Stromal cell of bone marrow (primary cell): ENCODE data around the gene SPRING1.
A peak's percentile ranks its signal among the peaks of the same experiment; 100 is the strongest.
"Not testable (repeated sequence)": the region's sequence is repeated elsewhere in the genome, so short reads cannot be mapped to it uniquely, and the experiment has no call there.

ENCODE experiments used
- DNase-seq: peaks from one replicate; pipeline ENCODE4 v3.0.0-alpha.2; 2012; ENCODE audit warnings: low read depth

The SPRING1 gene

GRCh38 chr12:116737774-116738657 lies at the start of gene SPRING1, which contains the start of gene RNFT2:
SPRING1 (minus strand) TSS chr12:116738069; CDS start chr12:116737900, 169 bp downstream.
RNFT2 (plus strand) TSS chr12:116738315; CDS start chr12:116740498, 2,183 bp downstream.
- DNase-seq = peak; percentile 99

- no peak for DNase-seq
Observed at GRCh38 chr12:116784238-116784612, 46.4 kb upstream of the SPRING1 start.

- no peak for DNase-seq
Observed at GRCh38 chr12:116783525-116784237, 45.8 kb upstream of the SPRING1 start.

- DNase-seq = no peak
Observed at GRCh38 chr12:116780942-116781341, 43.1 kb upstream of the SPRING1 start.

GRCh38 chr12:116779597-116779996 lies 41.7 kb upstream of the SPRING1 start:
- DNase-seq = no peak

- DNase-seq = no peak
Observed at GRCh38 chr12:116777245-116777644, 39.4 kb upstream of the SPRING1 start.

GRCh38 chr12:116774020-116774419 lies 36.2 kb upstream of the SPRING1 start:
- DNase-seq = no peak

- no peak for DNase-seq
Observed at GRCh38 chr12:116773276-116773731, 35.4 kb upstream of the SPRING1 start.

- no peak for DNase-seq
Observed at GRCh38 chr12:116771651-116772050, 33.8 kb upstream of the SPRING1 start.

GRCh38 chr12:116766746-116767145 lies 28.9 kb upstream of the SPRING1 start:
- no peak for DNase-seq

- no peak for DNase-seq
Observed at GRCh38 chr12:116766285-116766684, 28.4 kb upstream of the SPRING1 start.

- no peak for DNase-seq
Observed at GRCh38 chr12:116765271-116765670, 27.4 kb upstream of the SPRING1 start.

GRCh38 chr12:116761499-116761898 lies 23.6 kb upstream of the SPRING1 start:
- no peak for DNase-seq

GRCh38 chr12:116760622-116761020 lies 22.8 kb upstream of the SPRING1 start:
- no peak for DNase-seq

GRCh38 chr12:116759783-116760621 lies 22.1 kb upstream of the SPRING1 start:
- no peak for DNase-seq

- DNase-seq = not testable (repeated sequence)
Observed at GRCh38 chr12:116754783-116755182, 16.9 kb upstream of the SPRING1 start.

- not testable (repeated sequence) for DNase-seq
Observed at GRCh38 chr12:116754097-116754496, 16.2 kb upstream of the SPRING1 start.

- no peak for DNase-seq
Observed at GRCh38 chr12:116750298-116750697, 12.4 kb upstream of the SPRING1 start.

GRCh38 chr12:116749884-116750283 lies 12.0 kb upstream of the SPRING1 start:
- no peak for DNase-seq

GRCh38 chr12:116745554-116745953 lies 7.7 kb upstream of the SPRING1 start:
- no peak for DNase-seq

- DNase-seq = no peak
Observed at GRCh38 chr12:116744766-116745165, 6.9 kb upstream of the SPRING1 start.

- DNase-seq = not testable (repeated sequence)
Observed at GRCh38 chr12:116742787-116743186, 4.9 kb upstream of the SPRING1 start.
